ENCODE results near the gene SVEP1. TPM values are rescaled to one million over a fixed set of nuclear protein-coding genes. Genes with fewer than 3 reads are reported as not detected.

The SVEP1 gene
- total and polyA plus RNA-seq, 2 of the 13 experiments (the other 11 are each of a cell fraction or from before 2014, with no cell fraction given): not detected

DNA sequence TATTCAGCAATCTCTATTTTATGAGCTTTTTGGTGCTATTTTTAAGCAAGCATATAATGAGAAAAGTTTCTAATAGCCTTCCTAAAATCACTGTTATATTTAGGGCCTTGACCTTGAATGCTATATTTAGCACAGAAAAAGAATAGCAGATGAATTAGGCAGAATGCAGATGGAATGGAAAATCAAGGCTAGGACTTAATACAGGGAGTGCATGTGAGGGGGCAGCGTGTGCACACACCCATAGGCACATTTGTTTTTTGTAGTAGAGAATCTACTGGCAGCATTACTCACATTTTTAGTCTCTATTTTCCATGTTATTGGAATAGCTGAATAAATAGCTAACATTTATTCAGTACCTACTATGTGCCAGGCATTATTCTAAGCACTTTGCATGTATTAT lies 79.9 kb downstream of the SVEP1 start:
- H3K9me3 ChIP-seq (ENCODE audit: low read length): no peaks in the 10 kb centered on the region
- ATAC-seq: no peak
- TF ChIP-seq ZNF274 (CRISPR knock-in tag; IDR thresholded peaks at IDR 0.05) (no peak), PHF8 (CRISPR knock-in tag; IDR thresholded peaks at IDR 0.05) (no peak), GTF2F1 (IDR thresholded peaks at IDR 0.05; ENCODE audit: low read length) (no peak), SNAI1 (CRISPR knock-in tag; IDR thresholded peaks at IDR 0.05; ENCODE audit: borderline replicate concordance) (no peak), HOXA3 (CRISPR knock-in tag; IDR thresholded peaks at IDR 0.05) (no peak), MIER3 (CRISPR knock-in tag; IDR thresholded peaks at IDR 0.05; ENCODE audit: borderline replicate concordance) (no peak), HMGXB3 (CRISPR knock-in tag; IDR thresholded peaks at IDR 0.05; ENCODE audit: borderline replicate concordance) (no peak), ZNF580 (CRISPR knock-in tag; IDR thresholded peaks at IDR 0.05; ENCODE audit: borderline replicate concordance, low read depth) (no peak), ZNF790 (CRISPR knock-in tag; IDR thresholded peaks at IDR 0.05; ENCODE audit: borderline replicate concordance) (no peak), ZFP37 (CRISPR knock-in tag; IDR thresholded peaks at IDR 0.05; ENCODE audit: borderline replicate concordance) (no peak), SRSF1 (optimal IDR thresholded peaks at IDR 0.05; ENCODE audit: low read depth, low read length) (no peak), SPEN (CRISPR knock-in tag; IDR thresholded peaks at IDR 0.05; ENCODE audit: low read depth) (no peak)
- TF ChIP-seq, protein P1, sequence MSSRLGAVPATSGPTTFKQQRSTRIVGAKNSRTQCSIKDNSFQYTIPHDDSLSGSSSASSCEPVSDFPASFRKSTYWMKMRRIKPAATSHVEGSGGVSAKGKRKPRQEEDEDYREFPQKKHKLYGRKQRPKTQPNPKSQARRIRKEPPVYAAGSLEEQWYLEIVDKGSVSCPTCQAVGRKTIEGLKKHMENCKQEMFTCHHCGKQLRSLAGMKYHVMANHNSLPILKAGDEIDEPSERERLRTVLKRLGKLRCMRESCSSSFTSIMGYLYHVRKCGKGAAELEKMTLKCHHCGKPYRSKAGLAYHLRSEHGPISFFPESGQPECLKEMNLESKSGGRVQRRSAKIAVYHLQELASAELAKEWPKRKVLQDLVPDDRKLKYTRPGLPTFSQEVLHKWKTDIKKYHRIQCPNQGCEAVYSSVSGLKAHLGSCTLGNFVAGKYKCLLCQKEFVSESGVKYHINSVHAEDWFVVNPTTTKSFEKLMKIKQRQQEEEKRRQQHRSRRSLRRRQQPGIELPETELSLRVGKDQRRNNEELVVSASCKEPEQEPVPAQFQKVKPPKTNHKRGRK (CRISPR knock-in tag; IDR thresholded peaks at IDR 0.05): no peak
- TF ChIP-seq, protein P2, sequence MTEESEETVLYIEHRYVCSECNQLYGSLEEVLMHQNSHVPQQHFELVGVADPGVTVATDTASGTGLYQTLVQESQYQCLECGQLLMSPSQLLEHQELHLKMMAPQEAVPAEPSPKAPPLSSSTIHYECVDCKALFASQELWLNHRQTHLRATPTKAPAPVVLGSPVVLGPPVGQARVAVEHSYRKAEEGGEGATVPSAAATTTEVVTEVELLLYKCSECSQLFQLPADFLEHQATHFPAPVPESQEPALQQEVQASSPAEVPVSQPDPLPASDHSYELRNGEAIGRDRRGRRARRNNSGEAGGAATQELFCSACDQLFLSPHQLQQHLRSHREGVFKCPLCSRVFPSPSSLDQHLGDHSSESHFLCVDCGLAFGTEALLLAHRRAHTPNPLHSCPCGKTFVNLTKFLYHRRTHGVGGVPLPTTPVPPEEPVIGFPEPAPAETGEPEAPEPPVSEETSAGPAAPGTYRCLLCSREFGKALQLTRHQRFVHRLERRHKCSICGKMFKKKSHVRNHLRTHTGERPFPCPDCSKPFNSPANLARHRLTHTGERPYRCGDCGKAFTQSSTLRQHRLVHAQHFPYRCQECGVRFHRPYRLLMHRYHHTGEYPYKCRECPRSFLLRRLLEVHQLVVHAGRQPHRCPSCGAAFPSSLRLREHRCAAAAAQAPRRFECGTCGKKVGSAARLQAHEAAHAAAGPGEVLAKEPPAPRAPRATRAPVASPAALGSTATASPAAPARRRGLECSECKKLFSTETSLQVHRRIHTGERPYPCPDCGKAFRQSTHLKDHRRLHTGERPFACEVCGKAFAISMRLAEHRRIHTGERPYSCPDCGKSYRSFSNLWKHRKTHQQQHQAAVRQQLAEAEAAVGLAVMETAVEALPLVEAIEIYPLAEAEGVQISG (CRISPR knock-in tag; IDR thresholded peaks at IDR 0.05): no peak
- WGBS (ENCODE audit: low lambda C conversion rate): 0% methylated on average over 1 of the region's 1 CpG
- DNase-seq (ENCODE audit: low spot score): no peak
- H3K79me2 ChIP-seq (ENCODE audit: insufficient read depth, low read length): no peaks in the 10 kb centered on the region
- BruUV-seq (replicated peaks): no TSS peak
- intact Hi-C loops (cut with micrococcal nuclease; ENCODE audit: unreplicated experiment) (no loop called here), in situ Hi-C loops (cut with HindIII; ENCODE audit: extremely low pct_ligation_motif_present, low pct_unique_long_range_greater_than_20kb) (no loop called here)
- H2AFZ ChIP-seq (ENCODE audit: low read length): no peak overlapping the region
- H3K4me2 ChIP-seq (ENCODE audit: low read depth, low read length): no peak overlapping the region
- H3K4me1 ChIP-seq (ENCODE audit: insufficient read depth, low read length): no peaks in the 10 kb centered on the region
- CTCF ChIA-PET (ENCODE audit: low intra/inter-chr PET ratio, low total read pairs): no interaction called here
- no peak overlapping the region for H3K9ac ChIP-seq (ENCODE audit: insufficient read depth, low read depth, low read length)
- FAIRE-seq: no peak
- POLR2A ChIA-PET: no interaction called here
- H3K27ac ChIP-seq (ENCODE audit: extremely low read length, insufficient read depth, low read length): no peak overlapping the region
- H3K4me3 ChIP-seq (replicated peaks in 1 of 3; ENCODE audit: insufficient read depth in 1 of 3, low read depth in 2 of 3, low read length in 3 of 3): no peak overlapping the region
- no peaks in the 10 kb centered on the region for H3K27me3 ChIP-seq (ENCODE audit: control insufficient read depth in 1 of 2, insufficient read depth in 2 of 2, low read length in 2 of 2)
- no peaks in the 10 kb centered on the region for H3K36me3 ChIP-seq (replicated peaks in 1 of 2; ENCODE audit: control insufficient read depth in 1 of 2, insufficient read depth in 2 of 2, low read length in 2 of 2)
- H4K20me1 ChIP-seq (ENCODE audit: insufficient read depth, low read length): no peaks in the 10 kb centered on the region

Data from HepG2 (cell line).